Measurements from ENCODE around the gene NEMP1. TPM values are rescaled to one million over a fixed set of nuclear protein-coding genes. Genes with fewer than 3 reads are reported as not detected.
A peak's percentile ranks its signal among the peaks of the same experiment; 100 is the strongest.

Gene NEMP1
- total and polyA plus RNA-seq, 9 donors, result 14.3 to 21.3 (median 16.1) TPM

DNA sequence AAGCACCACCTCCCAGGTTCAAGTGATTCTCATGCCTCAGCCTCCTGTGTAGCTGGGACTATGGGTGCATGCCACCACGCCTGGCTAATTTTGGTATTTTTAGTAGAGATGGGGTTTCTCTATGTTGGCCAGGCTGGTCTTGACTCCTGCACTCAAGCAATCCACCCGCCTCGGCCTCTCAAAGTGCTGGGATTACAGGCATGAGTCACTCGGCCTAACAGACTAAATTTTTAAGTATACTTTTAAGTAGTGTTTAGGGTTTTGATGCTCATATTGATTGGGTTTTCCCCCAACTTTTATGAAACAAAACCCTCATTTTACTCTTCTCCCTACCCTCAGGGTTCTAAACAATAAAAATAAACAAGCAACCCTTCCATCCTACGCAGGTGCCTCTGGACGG is 34.1 kb downstream of the NEMP1 start:
- Histone ChIP-seq H3K27ac (ENCODE audit: low read length) (no peak overlapping the region), H3K27me3 (ENCODE audit: control insufficient read depth, insufficient read depth, low read length) (peaks cover 2% of the 10 kb centered on the region), H3K4me1 (ENCODE audit: control insufficient read depth, insufficient read depth, low read length) (peaks cover 24% of the 10 kb centered on the region), H3K4me3 (ENCODE audit: low read length) (no peak overlapping the region), H3K9me3 (replicated peaks; ENCODE audit: control insufficient read depth, low read depth, low read length) (no peaks in the 10 kb centered on the region), H3K36me3 (ENCODE audit: control insufficient read depth, insufficient read depth, low read length) (no peaks in the 10 kb centered on the region)
- no CpG with 5 or more reads among the region's 6 CpGs for WGBS (ENCODE audit: insufficient coverage)
- no peak for DNase-seq

GRCh38 chr12:57042695-57043094 is 35.9 kb downstream of the NEMP1 start:
- peaks cover 23% of the 10 kb centered on the region for H3K4me1 ChIP-seq (ENCODE audit: control insufficient read depth, insufficient read depth, low read length)
- WGBS (ENCODE audit: insufficient coverage), result 75% methylated on average over 2 of the region's 2 CpGs
- H3K27ac ChIP-seq (ENCODE audit: low read length), result no peak overlapping the region
- no peak overlapping the region for H3K4me3 ChIP-seq (ENCODE audit: low read length)
- DNase-seq, result peak; percentile 68
- H3K27me3 ChIP-seq (ENCODE audit: control insufficient read depth, insufficient read depth, low read length), result peaks cover under 1% of the 10 kb centered on the region
- no peaks in the 10 kb centered on the region for H3K9me3 ChIP-seq (replicated peaks; ENCODE audit: control insufficient read depth, low read depth, low read length)
- no peaks in the 10 kb centered on the region for H3K36me3 ChIP-seq (ENCODE audit: control insufficient read depth, insufficient read depth, low read length)

GRCh38 chr12:57040750-57041149 is 37.8 kb downstream of the NEMP1 start:
- no peaks in the 10 kb centered on the region for H3K9me3 ChIP-seq (replicated peaks; ENCODE audit: control insufficient read depth, low read depth, low read length)
- no peak overlapping the region for H3K27ac ChIP-seq (ENCODE audit: low read length)
- H3K4me1 ChIP-seq (ENCODE audit: control insufficient read depth, insufficient read depth, low read length), result peaks cover 8% of the 10 kb centered on the region
- DNase-seq, result no peak
- no peaks in the 10 kb centered on the region for H3K36me3 ChIP-seq (ENCODE audit: control insufficient read depth, insufficient read depth, low read length)
- H3K27me3 ChIP-seq (ENCODE audit: control insufficient read depth, insufficient read depth, low read length), result peaks cover 2% of the 10 kb centered on the region
- WGBS (ENCODE audit: insufficient coverage), result 14% methylated on average over 1 of the region's 2 CpGs
- H3K4me3 ChIP-seq (ENCODE audit: low read length), result no peak overlapping the region

DNA sequence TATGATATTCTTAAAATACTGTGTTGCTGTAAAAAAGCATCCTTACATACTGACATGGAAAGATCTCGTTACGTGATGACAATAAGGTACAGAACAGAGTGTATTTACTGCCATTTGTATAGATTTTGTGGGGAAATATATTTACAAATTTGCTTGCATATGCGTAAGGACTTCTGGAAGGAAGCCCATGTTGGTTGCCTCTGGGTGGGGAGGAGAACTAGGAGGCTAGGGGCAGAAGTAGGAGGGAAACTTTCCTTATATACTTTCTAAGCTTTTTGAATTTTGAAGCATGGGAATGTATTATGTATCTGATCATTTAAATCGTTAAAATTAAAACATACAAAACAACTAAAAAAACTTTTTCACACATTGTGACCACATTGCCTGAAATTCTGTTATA is 38.4 kb downstream of the NEMP1 start:
- no peak for DNase-seq
- H3K27me3 ChIP-seq (ENCODE audit: control insufficient read depth, insufficient read depth, low read length), result peaks cover 2% of the 10 kb centered on the region
- no peak overlapping the region for H3K27ac ChIP-seq (ENCODE audit: low read length)
- H3K4me1 ChIP-seq (ENCODE audit: control insufficient read depth, insufficient read depth, low read length), result peaks cover 8% of the 10 kb centered on the region
- H3K9me3 ChIP-seq (replicated peaks; ENCODE audit: control insufficient read depth, low read depth, low read length), result no peaks in the 10 kb centered on the region
- no peak overlapping the region for H3K4me3 ChIP-seq (ENCODE audit: low read length)
- H3K36me3 ChIP-seq (ENCODE audit: control insufficient read depth, insufficient read depth, low read length), result no peaks in the 10 kb centered on the region
- WGBS (ENCODE audit: insufficient coverage), result no CpG with 5 or more reads among the region's 4 CpGs

DNA sequence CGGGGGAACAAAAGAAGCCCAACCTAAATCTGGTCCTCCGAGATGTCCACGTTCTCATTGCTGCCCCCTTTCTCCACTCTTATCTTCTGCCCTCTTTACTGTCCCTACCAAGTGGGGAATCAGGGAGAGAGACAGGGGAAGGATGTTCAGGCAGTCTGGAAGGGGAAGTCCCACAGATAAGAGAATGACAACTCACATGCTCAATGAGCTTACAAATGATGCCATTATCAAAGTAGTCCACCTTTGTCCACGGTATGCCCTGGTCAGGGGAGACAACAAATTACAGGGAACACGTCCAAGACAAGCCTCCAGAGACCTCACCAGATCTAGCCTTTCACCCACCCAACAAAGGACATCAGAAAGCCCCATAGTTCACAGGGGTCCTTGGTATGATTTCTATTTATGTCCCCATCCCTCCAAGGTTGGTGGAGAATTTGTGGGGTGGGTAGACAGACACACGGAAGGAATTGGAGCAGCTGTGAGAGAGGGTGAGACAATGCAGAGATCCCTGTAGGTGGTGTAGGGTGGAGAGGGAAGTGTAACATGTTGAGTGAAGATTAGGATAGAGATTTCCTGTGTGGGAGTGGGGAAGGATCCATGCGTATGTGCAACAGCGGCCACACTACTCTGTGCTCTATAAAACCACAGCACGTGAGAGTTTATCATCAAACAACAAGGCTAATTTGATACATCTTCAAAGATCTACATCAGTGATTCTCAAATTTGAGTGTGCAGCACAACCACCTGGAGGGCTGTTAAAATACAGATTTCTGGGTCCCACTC is 39.4 kb downstream of the NEMP1 start:
- Histone ChIP-seq H3K27ac (ENCODE audit: low read length) (no peak overlapping the region), H3K4me1 (ENCODE audit: control insufficient read depth, insufficient read depth, low read length) (peaks cover 8% of the 10 kb centered on the region), H3K9me3 (replicated peaks; ENCODE audit: control insufficient read depth, low read depth, low read length) (no peaks in the 10 kb centered on the region), H3K36me3 (ENCODE audit: control insufficient read depth, insufficient read depth, low read length) (no peaks in the 10 kb centered on the region), H3K4me3 (ENCODE audit: low read length) (no peak overlapping the region), H3K27me3 (ENCODE audit: control insufficient read depth, insufficient read depth, low read length) (peaks cover 2% of the 10 kb centered on the region)
- WGBS (ENCODE audit: insufficient coverage), result 30% methylated on average over 2 of the region's 9 CpGs
- no peak for DNase-seq

DNA sequence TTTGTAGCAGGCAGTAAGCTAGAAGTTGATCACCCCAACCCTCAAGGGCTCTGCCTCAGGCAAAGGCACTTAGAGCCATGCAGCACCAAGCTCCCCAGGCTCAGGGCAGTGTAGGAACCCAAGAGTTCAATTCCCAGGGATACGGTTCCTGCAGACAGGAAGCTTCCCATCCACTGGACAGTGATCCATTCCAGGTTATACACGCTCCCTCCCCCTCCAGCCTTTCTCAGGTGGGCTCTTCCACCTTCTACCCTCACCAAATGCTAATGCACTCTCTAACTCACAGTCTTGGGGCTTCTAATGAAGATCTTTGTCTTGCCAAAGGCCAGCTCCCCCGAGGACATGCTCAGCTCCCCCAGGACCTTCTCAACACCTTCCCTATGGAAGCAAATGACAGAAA is 41.3 kb downstream of the NEMP1 start:
- WGBS (ENCODE audit: insufficient coverage), result 55% methylated on average over 3 of the region's 3 CpGs
- H3K27ac ChIP-seq (ENCODE audit: low read length), result no peak overlapping the region
- peaks cover 2% of the 10 kb centered on the region for H3K27me3 ChIP-seq (ENCODE audit: control insufficient read depth, insufficient read depth, low read length)
- no peak for DNase-seq
- H3K36me3 ChIP-seq (ENCODE audit: control insufficient read depth, insufficient read depth, low read length), result no peaks in the 10 kb centered on the region
- H3K4me1 ChIP-seq (ENCODE audit: control insufficient read depth, insufficient read depth, low read length), result peaks cover 8% of the 10 kb centered on the region
- H3K4me3 ChIP-seq (ENCODE audit: low read length), result no peak overlapping the region
- H3K9me3 ChIP-seq (replicated peaks; ENCODE audit: control insufficient read depth, low read depth, low read length), result no peaks in the 10 kb centered on the region

GRCh38 chr12:57033431-57033830 is 45.2 kb downstream of the NEMP1 start:
- DNase-seq, result no peak
- Histone ChIP-seq H3K27me3 (ENCODE audit: control insufficient read depth, insufficient read depth, low read length) (peaks cover 2% of the 10 kb centered on the region), H3K4me3 (ENCODE audit: low read length) (no peak overlapping the region), H3K4me1 (ENCODE audit: control insufficient read depth, insufficient read depth, low read length) (no peaks in the 10 kb centered on the region), H3K36me3 (ENCODE audit: control insufficient read depth, insufficient read depth, low read length) (no peaks in the 10 kb centered on the region), H3K9me3 (replicated peaks; ENCODE audit: control insufficient read depth, low read depth, low read length) (no peaks in the 10 kb centered on the region), H3K27ac (ENCODE audit: low read length) (no peak overlapping the region)
- WGBS (ENCODE audit: insufficient coverage), result 79% methylated on average over 3 of the region's 3 CpGs

GRCh38 chr12:57031789-57032188 is 46.8 kb downstream of the NEMP1 start:
- Histone ChIP-seq H3K9me3 (replicated peaks; ENCODE audit: control insufficient read depth, low read depth, low read length) (no peaks in the 10 kb centered on the region), H3K27ac (ENCODE audit: low read length) (no peak overlapping the region), H3K36me3 (ENCODE audit: control insufficient read depth, insufficient read depth, low read length) (no peaks in the 10 kb centered on the region), H3K4me3 (ENCODE audit: low read length) (no peak overlapping the region), H3K27me3 (ENCODE audit: control insufficient read depth, insufficient read depth, low read length) (no peaks in the 10 kb centered on the region), H3K4me1 (ENCODE audit: control insufficient read depth, insufficient read depth, low read length) (no peaks in the 10 kb centered on the region)
- WGBS (ENCODE audit: insufficient coverage), result 79% methylated on average over 6 of the region's 7 CpGs
- no peak for DNase-seq

DNA sequence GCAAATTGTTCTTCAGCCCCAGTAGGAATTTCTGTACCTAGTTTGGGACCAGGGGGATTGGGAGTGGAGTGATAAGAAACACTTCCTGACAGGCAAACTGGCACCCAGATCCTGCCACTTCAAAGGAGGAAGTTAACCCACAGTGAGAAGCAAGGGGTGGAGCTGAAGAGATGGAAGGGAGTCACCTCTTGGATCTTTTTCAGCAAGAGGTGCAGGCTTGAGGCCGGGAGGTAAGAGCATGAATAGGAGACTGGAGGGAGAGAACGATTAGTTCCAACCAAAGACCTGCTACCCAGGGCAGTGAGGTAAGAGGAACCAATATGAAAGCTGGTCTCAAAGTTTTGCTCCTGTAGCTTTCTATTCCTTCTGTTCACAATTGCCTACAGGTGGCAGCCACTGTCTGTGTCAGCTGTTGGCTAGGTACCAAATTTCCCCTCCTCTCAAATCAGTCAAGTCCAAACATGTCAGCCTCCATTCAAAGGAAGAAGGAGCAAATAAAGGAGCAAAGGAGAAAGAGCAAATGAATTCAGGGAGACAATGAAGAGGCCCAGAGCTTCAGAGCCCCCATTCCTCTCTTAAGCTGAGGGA is 47.4 kb downstream of the NEMP1 start:
- no peak for DNase-seq
- H3K9me3 ChIP-seq (replicated peaks; ENCODE audit: control insufficient read depth, low read depth, low read length), result no peaks in the 10 kb centered on the region
- no peaks in the 10 kb centered on the region for H3K27me3 ChIP-seq (ENCODE audit: control insufficient read depth, insufficient read depth, low read length)
- H3K4me3 ChIP-seq (ENCODE audit: low read length), result no peak overlapping the region
- no peaks in the 10 kb centered on the region for H3K4me1 ChIP-seq (ENCODE audit: control insufficient read depth, insufficient read depth, low read length)
- H3K27ac ChIP-seq (ENCODE audit: low read length), result no peak overlapping the region
- WGBS (ENCODE audit: insufficient coverage), result 48% methylated on average over 2 of the region's 2 CpGs
- H3K36me3 ChIP-seq (ENCODE audit: control insufficient read depth, insufficient read depth, low read length), result no peaks in the 10 kb centered on the region

DNA sequence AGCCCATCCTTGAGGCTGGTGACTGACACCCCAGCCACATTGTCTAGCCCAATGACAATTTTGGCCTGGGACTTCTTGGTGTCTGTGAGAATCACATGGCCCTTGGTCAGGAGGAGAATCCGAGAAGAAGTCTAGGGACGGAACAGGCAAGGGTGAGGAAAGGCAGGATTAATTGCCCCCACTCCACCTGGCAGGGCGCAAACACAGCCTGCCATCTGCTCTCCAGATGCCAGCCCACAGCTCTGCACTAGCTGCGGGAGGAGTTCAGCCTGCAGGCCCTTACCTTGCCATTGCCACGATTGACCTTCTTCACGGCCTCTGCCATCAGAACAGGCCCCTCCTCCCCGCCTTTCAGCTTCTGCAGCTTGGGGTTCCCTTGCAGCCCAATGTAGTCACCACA is 49.1 kb downstream of the NEMP1 start:
- Histone ChIP-seq H3K27ac (ENCODE audit: low read length) (no peak overlapping the region), H3K4me1 (ENCODE audit: control insufficient read depth, insufficient read depth, low read length) (no peaks in the 10 kb centered on the region), H3K27me3 (ENCODE audit: control insufficient read depth, insufficient read depth, low read length) (peaks cover 2% of the 10 kb centered on the region), H3K36me3 (ENCODE audit: control insufficient read depth, insufficient read depth, low read length) (no peaks in the 10 kb centered on the region), H3K4me3 (ENCODE audit: low read length) (no peak overlapping the region), H3K9me3 (replicated peaks; ENCODE audit: control insufficient read depth, low read depth, low read length) (no peaks in the 10 kb centered on the region)
- 59% methylated on average over 7 of the region's 7 CpGs for WGBS (ENCODE audit: insufficient coverage)
- DNase-seq, result no peak
